IPS-NIHi7 (cell line): ENCODE data around the gene FAM3B.

Experiments used
- DNase-seq: peaks from one replicate; pipeline ENCODE4 v3.0.0; 2012; ENCODE audit warnings: mixed read lengths; ENCODE audit errors: extremely low spot score

The FAM3B gene

DNA sequence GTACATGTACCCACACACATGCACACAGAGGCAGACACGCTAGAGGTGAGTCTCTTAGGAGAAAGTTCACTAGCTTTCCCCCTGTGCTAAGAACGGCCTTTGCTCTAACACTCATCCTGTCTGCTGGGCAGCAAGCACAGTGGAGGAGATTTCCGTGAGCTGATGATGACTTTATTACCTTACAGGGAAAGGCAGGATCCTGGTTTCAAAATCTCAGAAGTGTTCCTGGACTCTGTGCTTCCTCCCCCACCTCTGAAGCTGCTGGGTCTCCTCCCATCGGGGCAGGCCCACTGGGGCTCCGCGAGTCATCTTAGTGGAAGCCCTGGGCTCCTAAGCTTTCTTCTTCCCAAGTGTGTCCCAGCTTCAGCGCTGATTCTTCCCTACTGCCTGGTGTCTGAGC, 2.7 kb downstream of the FAM3B start:
- no peak for DNase-seq

DNA sequence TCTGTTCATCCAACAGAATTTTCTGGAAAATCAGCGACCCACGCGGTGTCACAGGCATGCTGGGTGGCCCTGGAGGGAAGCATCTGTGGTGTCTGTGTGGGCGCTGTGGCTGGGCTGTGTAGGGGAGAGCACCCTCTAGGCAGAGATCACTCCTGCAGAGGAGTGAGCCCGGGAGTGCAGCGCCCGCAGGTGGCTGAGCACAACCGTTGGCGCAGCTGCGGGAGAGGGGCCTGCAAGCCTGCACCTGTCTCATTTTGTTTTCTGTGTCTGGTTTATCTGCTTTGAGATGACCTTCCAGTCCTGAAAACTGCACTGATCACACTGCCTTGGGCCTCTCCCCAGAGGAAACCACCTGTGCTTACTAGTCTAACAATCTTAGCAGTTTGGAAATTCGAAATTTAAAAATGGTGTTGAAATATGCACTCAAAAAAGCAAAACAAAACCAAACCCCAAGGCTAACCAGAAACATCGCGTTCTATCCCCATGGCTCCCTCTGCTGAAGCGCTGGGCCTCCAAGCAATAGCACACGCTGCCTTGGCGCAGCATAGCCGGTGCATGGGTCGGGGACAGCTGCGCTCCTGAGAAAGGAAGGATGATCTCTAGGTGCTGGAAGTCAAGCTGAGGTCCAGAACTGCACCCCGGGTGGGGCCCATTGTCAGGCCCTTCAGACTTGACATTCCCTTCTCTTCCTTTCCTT, 4.8 kb downstream of the FAM3B start:
- DNase-seq: no peak

DNA sequence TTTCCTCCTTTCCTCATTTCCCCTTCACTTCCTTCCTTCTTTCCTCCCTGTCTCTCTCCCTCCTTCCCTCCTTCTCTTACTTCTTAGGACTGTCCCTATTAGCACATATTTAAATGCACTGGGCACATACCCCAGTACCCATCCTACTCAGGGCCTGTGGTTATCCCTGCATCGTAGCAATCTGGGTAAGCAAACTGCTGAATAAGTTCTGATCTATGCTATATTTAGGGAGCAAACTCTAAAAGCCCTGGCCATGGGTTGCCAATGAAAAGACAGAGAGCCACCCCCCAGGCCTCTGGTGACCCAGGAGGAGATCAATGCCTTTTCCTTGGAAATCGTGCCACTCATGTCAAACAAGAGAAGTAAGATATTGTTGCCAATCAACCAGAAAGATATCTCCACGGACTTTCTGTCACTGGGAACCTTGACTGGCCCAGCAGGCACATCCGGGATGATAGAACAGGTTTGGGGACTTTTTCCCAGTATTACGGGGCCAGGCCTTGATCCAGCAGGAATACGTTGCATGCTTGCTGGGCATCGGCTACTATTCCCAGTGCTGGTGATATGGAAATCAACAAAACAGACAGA, 5.4 kb downstream of the FAM3B start:
- no peak for DNase-seq

DNA sequence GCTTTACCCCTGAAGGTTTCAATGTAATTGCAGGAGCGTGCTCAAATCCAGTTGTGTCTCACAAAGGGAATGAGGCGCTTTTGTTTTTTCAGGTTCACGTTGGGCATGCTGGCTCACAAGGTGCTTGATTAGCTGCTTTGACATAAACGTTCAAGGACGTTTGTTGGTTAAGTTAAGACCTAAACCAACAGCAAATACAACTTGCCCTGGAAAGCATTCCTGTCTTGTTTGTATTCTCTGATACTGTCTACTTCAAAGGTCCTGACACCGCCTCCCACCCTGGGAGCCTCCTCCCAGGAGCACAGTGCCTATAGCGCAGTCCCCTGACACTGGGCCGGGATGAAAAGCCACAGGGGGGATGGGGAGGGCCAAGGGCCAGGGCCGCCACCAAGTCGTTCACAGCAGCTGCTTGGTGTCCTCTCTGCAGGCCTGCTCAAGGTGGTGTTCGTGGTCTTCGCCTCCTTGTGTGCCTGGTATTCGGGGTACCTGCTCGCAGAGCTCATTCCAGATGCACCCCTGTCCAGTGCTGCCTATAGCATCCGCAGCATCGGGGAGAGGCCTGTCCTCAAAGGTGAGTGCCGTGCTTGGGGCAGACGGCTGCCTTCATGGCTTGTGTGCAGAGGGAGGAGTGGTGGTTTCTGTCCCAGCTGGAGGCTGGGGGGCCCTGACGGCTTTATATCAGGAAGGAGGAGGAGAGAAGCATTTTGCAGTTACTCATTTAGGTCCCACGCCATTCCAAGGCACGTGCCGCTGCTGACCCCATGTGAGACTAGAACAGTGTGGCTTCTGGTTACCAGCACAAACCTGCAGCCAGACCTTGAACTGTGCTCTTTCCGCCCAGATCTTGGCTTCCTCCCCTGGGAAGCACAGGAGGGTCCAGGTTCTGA, 6.1 kb downstream of the FAM3B start:
- no peak for DNase-seq

DNA sequence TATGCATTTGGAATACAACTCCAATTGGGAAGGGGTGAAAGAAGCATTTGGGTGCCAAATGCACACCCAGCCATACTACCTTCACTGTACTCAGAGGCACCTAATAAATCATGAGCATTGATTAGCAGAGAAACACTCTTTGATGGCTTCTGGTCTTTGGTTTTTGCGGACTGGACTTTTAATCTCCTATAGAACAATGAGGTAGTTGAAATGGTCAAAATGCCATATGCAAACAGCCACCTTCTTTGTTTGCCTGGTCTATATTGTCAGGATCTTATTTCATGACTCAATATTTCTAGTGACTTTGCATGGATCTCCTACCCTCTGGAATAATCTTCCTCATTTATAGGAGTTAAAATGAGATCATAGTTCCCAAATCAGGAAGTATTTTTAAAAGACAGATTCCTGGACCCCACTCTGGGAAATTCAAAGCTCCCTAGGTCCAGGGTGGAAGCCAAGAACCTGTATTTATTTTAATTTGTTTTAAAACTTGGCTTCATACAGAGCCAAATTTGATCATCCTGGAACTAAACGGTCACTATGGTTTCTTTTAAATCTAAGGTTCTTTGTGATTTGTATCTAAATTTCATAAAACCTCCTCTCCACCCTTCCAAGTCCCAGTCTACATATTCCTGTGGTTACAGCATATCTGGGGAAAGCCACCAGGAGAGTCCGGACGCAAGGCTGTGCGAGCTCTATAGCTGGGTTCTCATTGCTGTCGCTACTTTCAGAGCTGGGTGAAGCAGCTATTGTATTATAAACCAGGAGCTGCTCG, 8.7 kb downstream of the FAM3B start:
- no peak for DNase-seq

DNA sequence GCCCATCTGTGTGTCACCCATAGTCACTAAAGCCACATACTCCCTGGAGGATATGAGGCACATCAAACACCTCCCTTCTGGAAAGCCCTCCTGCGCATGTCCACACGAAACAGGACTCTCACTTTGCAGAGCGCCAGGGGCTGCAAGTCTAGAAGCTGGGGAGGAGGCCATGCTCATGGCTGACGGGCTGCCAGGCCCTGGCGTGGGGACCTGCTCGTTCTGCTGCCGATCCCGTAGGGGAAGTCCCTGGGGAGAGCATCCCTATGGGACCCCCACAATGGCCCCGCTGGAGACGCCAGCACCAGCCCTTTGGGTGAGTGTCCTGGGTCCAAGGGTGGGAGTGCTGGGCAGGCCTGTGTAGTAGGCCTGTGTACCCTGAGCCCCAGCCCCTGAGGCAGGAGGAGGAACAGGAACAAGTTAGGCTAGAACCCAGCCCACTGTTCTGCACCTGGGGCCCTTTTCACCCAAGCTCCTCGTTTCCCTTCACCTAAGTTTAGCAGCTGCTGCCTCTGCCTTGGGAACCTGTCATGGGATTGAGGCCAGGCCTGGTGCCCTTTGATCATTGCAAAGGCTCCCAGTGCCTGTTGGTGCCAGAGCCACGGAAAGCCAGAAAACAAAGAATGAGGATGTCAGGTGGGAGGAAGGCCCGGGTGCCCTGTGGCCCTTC, 9.9 kb downstream of the FAM3B start:
- no peak for DNase-seq

DNA sequence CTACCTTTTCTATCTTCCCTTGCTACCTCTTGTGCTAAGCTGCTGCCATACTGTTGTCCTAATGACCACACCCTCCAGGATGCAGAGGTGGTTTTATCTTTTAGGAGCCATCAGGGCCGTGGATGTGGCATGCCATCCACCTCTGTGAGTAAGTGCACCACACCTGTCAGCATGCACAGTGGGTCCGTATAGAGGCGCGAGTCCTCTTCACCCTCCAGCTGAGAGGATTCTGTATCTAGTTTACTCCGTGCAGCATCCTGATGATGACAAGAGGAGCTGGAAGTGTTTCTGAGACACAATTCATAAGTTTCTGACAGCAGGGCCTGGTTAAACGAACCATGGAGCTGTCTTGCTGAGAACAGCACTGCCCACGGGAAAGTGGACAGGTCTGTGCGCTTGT, 11.2 kb downstream of the FAM3B start:
- DNase-seq: no peak

DNA sequence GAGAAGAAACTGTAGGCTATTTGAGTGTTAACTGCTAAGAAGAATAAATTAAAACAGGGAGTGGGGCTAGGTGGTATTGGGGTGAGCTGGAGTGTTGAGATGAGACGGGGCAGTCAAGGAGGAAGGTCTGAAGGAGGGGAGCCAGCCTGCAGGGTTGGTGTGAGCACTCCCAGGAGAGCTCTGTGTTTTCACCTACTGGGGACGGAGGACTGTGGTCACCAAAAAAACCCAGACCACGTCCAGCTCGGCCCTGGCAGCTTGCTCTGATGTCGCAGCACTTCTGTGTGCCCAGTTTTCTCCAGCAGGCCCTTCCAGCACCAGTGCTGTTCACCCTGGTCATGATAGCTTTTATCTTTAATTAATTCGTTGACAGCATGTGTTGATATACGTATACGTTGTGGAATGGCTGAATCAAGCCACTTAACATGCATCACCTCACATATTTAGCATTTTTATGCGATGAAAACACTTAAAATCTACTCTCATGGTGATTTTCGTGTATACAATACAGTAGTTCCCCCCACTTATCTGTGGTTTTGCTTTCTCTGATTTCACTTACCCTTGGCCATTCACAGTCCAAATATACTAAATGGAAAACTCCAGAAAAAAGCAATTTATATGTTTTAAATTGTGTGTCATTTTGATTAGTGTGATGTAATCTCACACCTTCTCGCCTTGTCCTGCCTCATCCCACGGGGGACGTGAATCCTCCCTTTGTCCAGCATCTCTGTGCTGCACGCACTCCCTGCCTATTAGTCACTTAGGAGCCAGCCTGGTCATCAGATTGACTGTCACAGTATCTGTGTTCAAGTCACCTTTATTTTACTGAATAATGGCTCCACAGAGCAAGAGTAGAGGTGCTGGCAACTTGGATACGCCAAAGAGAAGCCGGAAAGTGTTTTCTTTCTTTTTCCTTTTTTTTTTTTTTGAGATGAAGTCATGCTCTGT, 12.3 kb downstream of the FAM3B start:
- no peak for DNase-seq

DNA sequence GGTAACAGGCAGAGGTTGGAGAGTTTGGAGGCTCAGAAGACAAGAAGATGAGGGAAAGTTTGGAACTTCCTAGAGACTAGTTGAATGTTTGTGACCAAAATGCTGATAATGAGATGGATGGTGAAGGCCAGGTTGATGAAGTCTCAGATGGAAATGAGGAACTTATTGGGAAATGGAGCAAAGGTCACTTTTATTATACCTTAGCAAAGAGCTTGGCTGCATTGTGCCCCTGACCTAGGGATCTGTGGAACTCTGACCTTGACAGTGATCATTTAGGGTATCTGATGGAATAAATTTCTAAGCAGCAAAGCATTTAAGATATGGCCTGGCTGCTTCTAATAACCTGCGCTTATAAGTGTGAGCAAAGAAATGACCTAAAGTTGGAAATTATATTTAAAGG, 17.2 kb downstream of the FAM3B start:
- no peak for DNase-seq

DNA sequence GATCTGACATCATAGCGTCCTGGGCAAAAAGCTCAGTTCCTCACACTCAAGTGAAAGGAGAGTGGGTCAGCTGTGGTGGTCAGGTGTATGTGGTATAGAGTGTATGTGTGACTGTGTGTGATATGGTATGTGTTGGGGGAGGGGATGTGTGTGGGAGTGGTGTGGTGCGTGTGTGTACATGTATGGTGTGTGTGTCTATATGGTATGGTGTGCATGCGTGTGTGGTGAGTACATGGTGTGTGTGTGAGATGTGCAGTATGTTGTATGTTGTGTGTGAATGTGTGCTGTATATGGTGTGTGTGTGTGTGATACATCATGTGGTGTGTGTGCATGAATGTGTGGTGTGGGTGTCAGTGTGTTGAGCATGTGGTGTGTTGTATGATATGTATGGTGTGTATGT, 20.9 kb downstream of the FAM3B start:
- no peak for DNase-seq

DNA sequence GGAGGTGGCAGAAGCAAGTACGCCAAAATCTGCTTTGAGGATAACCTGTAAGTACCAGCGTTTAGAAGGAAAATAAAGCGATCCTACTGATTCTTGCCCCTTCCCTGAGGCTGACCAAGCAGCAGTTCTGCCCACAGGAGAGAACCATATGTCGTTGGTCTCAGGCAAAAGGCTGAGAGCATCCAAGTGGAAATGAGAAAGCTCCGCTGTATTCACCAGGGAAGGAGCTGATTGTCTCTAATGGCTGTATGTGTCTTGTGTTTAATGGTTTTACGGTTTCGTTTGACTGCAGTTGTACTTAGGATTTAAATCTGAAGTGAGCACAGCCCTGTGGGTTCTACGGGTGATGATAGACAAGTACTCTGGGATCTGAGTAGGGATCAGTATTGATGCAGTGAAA, 21.9 kb downstream of the FAM3B start:
- DNase-seq: no peak

DNA sequence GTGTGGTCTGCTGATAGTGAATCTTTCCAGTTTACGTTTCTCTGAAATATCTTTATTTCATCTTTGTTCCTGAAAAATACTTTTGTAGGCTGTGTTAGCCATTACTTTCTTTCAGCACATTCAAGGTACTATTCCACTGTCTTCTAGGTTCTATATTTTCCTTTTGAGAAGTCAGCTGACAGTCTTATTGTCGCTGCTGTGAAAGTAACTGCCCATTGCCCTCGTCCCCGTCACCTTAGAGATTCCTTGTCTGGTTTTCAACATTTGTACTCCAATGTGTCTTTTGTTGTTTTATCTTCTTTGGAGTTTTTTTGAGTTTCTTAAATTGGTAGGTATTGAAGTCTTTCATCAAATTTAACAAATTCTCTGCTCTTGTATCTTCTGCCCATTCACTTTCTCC, 25.4 kb downstream of the FAM3B start:
- no peak for DNase-seq

DNA sequence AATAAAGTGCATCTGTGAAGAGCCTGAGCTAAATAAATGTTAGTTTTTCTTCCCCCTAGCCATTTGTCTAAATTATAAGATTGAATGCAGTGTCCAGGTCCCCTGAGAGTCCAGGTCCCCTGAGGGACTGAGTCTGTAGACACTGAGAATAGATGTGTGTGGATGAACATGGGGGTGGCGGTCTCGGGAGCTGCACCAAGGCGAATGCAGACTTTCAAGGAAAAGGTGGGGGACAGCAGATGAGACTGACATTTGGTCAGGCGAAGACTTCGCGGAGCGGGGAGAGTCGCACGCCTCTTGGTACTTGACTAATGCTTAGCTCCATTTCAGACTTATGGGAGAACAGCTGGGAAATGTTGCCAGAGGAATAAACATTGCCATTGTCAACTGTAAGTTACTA, 27.5 kb downstream of the FAM3B start:
- no peak for DNase-seq

DNA sequence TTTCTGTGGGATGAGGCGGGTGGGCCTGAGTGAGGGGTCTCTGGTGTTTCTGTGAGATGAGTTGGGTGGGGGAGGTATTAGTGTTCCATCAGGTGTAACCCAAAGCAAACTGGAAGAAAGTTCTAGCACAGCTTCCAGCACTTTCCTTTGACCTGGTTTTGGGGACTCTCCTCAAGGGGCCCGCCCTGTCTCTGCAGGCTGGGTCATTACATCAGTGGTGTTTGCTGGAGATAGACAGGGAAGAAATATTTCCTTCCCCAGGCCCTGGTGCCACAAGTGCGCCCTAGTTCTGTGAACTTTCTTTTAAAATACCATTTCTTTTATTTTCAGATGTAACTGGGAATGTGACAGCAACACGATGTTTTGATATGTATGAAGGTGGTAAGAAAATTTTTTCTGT, 28.8 kb downstream of the FAM3B start:
- DNase-seq: no peak

DNA sequence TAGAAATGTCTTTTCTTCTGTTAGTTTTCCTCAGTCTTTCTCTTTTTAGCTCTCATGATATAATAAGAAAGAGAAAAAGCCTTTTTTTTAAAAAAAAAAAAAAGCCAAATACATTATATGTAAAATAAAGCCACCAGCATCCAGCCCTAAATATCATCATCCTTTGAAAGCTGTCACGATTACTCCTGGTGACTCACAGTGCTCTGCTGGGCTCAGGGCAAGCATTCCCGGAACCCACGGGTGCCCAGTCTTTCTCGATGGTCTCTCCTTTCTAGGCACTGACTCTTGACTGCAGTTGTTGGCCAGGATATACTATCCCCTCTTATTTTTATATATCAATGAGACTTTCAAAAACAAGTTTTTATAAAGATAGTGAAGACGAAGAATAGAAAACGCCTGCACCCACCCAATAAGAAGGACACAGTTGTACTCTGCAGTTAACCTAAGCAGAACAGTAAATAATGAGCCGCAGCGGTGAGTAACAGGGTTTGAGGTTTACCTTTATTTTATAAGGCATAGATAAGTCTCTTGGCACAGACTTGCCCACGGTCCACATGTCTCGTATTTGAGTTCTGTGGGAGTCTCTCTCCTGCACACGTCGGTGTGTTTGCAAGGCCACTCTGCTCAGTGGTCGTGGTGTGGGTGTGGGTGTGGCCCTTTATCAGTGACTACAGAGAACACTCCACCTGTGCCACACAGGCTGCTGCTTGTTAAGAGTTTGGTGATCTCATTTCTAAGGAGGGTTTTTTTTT, 29.5 kb downstream of the FAM3B start:
- DNase-seq: no peak

DNA sequence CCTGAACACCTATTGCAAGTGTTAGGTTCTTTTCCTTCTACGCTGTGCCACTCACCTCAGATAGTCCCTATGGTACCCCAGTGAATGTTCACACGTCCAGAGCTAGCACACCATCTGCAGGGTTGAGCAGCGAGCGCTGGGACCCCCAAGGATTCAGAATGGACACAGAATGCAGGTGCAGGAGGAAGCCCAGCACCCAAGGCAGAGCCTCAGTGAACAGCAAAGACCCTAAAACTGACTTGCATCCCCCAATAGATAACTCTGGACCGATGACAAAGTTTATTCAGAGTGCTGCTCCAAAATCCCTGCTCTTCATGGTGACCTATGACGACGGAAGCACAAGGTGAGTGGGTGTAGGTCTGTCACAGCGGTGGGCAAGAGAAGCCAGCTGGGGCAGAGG, 30.2 kb downstream of the FAM3B start:
- DNase-seq: no peak

DNA sequence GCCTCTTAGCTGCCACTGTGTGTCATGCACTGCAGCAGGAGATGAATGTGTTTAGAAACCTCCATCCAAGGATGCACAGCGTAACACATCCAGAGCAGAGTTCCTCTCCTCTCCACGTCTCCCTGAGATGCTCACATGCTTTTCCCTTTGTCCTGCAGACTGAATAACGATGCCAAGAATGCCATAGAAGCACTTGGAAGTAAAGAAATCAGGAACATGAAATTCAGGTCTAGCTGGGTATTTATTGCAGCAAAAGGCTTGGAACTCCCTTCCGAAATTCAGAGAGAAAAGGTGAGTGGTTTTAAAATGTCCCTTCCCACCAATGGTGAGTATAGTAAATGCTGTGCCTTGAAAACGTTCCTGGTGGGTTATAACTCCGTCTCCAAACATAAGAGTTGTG, 31.8 kb downstream of the FAM3B start:
- DNase-seq: no peak

DNA sequence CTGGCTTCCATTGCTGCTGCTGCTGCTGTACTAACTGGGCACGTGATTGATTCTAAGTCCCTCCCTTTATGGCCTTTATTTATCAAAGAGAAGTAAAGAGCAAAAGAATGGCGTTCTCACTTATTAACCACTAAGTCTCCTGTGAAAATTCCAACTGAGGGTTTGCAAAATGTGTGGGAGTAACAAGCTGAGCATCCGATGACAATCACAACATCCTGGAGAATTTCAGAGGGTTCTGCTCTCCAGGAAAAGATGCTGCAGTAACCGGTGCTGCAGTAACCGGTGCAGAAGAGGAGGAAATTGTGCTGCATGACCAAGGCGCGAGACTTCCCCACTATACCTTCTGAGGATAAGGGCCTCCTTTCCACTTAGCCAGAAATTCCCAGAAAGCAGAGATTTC, 32.5 kb downstream of the FAM3B start:
- DNase-seq: no peak

DNA sequence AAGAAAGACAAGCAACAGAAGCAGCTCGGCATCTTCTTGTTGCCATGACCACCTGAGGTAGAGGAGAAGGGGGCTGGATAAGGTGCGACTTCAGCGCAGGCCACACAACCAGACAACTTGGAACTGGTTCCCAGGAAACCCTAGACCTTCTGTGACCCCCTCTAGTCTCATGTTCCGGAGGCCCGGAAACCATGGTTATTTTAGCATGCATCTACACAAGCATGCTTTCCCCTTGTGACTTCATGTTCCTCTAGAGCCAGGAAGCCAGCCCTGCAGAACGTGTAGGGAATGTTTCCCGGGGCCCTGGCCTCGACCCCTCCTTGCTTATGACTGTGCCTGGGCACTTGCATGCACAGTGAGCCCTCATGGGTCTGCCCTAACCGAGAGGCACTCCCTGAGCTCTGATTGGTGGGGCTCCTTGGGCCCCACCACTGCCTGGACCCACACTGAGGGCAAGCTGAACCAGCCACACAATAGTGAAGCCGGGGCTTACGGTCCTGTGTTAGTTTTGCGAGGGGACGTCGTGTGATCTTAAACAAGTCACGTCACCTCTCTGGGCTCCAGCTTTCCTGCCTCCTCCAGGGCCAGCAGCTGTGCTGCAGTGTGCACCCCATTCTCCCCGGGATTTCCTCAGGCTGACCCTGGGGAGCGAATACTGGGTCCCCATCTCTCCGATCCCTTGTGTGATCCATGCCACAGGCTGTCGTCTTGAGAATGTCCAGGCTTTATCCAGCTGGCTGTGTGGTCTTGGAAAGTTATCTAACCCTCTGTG, 33.2 kb downstream of the FAM3B start:
- no peak for DNase-seq
